Mesangial cell (primary cell): ENCODE results near the gene AFTPH. TPM values are rescaled to one million over a fixed set of nuclear protein-coding genes. Genes with fewer than 3 reads are reported as not detected.

Experiments used
- total RNA-seq: library from RNA; depleted of rRNA; stranded (reverse); fragments of >200 nt; gene quantifications from 2 replicates; pipeline ENCODE4 v1.2.3, GENCODE V29; 2015

AFTPH gene, protein sequence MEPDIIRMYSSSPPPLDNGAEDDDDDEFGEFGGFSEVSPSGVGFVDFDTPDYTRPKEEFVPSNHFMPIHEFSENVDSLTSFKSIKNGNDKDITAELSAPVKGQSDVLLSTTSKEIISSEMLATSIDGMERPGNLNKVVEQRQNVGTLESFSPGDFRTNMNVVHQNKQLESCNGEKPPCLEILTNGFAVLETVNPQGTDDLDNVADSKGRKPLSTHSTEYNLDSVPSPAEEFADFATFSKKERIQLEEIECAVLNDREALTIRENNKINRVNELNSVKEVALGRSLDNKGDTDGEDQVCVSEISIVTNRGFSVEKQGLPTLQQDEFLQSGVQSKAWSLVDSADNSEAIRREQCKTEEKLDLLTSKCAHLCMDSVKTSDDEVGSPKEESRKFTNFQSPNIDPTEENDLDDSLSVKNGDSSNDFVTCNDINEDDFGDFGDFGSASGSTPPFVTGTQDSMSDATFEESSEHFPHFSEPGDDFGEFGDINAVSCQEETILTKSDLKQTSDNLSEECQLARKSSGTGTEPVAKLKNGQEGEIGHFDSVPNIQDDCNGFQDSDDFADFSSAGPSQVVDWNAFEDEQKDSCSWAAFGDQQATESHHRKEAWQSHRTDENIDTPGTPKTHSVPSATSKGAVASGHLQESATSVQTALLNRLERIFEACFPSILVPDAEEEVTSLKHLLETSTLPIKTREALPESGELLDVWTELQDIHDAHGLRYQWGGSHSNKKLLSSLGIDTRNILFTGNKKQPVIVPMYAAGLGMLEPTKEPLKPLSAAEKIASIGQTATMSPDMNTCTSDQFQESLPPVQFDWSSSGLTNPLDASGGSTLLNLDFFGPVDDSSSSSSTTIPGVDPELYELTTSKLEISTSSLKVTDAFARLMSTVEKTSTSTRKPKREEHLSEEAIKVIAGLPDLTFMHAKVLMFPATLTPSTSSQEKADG
- 9.0 and 11.0 TPM in 2 replicates for total RNA-seq

DNA sequence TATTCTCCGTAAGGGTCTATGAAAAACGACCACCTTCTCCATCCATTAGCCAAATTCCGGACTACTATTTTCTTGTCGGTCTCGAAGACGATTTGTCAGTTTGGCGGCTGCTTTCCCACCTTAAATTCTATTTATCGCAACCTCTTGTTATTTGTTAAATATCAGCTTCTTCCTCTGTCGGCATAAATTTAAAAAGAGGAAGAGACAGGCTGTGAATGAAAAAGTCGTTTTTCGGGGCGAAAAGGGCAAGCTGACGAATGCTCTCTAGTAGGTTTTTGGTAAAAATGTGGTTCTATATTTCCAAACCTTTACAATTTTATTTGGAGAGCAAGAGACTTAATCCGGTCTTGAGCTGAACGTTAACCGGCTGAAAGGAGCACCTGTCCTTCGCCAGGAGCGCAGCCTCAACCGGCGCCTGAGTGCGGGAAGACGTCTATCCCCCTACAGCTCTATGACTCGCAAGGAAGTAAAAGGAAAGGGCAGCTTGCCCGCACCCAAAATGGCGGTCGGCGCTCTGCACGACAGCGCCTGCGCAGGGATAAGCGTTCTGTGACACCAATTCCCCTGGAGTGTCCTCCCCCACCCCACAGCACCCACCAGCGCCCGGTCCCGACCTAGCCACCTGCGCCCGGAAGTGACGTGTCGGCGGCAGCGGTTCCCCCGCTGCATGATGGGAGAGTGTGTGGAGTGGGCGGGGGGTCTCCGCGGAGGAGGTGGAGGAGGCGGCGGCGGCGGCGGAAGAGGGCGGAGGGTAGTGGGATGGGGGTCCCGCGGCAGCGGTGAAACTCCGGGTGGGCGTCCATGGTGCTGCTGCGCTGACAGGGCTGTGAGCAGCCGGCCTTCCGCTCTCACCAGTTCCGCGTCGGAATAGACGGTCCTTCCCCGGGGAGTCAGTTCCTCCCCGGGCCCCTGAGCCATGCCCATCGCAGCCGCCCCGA, at the start of gene AFTPH:
AFTPH (plus strand) TSS at position 663 of the 938 bp plus-strand sequence. CDS start 27,147 bp downstream, outside the sequence.

Other genes with a start within 250 kb of the AFTPH start
- 3.3 and 4.7 TPM in 2 replicates for gene LGALSL, start 70.2 kb upstream of the AFTPH start, total RNA-seq
- 11.6 and 15.6 TPM in 2 replicates for gene SERTAD2, start 129.6 kb downstream of the AFTPH start, total RNA-seq